ENCODE data around the gene GNAO1.

GNAO1 gene

DNA sequence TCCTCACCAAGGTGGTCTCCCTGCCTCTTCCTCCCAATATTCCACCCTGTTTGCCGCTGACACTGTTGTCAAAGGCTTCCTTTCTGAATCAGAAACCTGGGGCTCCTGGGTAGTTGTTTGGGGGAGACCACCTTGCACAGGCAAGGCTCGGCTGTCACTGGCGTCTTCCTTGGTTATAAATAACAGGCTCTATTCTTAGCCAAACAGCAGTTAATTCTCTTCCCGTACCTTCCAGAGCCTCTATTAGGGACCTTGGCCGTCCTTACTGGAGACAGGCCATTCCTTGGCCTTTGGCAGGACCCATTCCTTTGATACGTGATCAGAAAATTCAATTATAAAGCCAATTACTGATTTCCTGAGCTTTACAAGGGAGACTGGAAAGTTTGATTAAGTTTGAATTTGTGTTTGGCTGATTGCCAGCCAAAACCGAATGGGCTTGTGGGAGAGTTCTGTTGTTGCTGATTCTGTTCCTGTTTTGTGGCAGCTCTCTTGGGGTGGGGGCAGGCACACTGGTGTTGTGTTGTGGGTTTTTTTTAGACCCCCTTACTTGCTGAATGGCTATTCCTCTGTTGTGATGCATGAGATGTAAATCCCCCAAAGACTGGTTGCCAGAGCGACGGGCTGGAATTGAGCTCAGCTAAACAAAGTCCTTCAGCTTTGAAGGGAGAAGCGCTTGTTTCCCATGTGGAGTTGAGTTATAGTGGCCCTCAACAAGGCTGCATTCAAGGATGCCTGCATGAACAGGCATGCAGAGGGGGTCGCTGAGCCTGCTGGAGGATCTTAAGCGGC is 104.6 kb downstream of the GNAO1 start:
- DNase-seq: no peak

GRCh38 chr16:56297684-56298083 is 106.4 kb downstream of the GNAO1 start:
- DNase-seq: no peak

DNA sequence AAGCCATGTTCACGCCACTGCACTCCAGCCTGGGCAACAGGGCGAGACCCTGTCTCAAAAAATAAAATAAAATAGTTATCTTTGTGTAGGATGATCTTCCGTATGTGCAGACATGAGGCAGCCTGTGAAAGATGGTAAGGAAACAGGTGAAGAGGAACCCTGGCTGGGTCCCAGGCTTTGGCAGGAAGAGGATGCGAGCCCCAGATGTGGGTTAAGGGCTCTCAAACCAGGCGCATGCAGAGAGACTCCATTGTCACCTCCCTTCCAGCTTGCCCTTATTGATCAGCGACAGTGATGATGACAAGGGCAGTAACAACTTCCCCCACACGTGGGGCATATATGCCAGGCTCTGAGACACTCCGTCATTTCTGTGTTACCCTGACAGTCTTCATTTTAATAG is 106.8 kb downstream of the GNAO1 start:
- no peak for DNase-seq

- DNase-seq: no peak
Measured at GRCh38 chr16:56298948-56299596, 107.8 kb downstream of the GNAO1 start.

DNA sequence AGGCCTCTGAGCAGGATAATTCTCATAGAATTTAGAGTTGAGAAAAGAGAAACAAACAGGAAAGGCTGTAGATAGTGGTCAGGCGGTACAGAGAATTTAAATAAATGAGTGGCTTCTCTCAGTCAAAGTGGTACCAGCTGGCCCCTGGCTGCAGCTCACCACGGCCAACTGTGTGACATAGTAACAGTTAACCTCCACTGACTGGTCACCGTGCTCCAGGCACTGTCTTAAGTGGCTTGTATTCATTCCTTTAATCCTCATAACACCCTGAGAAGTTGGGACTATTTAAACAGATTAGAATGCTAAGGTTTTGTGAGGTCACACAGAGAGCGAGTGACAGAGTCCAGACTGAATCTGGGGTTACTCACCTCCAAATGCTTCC is 108.9 kb downstream of the GNAO1 start:
- DNase-seq: no peak

GRCh38 chr16:56300891-56301850 is 109.9 kb downstream of the GNAO1 start:
- no peak for DNase-seq

DNA sequence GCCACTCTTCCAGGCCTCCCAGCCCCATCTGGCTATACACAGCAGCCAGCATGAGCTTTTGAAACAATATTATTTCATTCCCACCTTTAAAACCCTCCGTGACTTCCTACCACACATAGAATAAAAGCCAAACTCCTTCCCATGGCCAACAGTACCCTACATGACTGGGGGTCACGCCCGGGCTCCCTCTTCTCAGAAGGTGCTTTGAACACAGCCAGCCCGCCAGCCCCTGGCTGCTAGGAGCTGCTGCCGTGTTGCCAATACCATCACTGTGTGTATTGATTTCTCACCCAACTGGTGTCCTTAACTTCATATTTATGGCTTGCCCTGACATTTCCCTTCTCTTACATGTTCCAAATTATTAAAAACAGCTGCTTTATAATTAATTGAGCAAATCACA is 111.2 kb downstream of the GNAO1 start:
- DNase-seq: no peak

- DNase-seq: no peak
Measured at GRCh38 chr16:56303066-56303715, 111.9 kb downstream of the GNAO1 start.

DNA sequence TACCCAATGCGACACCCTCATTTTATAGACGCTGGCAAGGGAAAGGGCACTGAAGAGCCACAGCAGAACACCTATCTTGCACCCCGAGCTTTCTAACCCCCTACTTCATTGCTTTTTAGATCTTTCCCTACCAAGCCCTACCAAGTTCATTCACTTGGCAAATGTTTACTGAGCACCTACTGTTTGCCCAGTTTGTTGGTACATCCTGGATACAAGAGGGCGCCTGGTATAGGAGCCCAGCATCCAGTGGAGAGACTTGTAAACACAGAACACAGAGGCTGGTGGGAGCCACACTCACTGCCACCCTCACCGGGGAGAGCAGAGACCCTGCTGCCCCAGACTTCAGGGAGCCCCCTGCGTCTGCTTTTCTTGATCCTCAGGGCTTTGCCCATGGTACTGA is 112.6 kb downstream of the GNAO1 start:
- DNase-seq: no peak

DNA sequence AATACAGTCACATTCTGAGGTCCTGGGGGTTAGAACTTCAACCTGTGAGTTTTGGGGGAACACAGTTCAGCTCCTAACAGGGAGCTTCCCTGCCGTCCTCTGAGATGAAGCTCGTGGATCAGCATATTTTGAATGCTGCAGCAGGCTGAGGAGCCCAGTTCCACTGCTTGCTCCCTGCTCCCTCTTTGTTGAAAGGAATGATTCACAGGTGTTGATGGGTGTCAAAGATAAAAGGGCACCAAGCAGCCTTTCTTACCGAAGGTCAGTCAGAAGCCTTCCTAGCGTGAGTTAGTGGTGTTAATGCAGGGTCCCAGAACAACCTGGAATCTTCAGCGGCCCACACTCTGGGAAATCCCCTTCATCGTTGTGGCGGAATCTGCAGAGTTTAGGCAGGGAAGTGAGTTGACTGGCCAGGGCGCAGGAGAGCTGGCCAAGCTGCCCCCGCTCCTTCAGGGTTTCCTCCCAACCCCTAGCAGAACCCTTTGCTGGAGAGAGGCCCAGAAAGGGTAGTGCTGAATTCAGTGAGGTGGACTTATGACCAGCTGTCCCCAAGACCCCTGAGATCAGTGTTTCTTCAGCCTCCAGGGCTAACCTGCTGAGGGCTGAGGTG is 114.8 kb downstream of the GNAO1 start:
- DNase-seq: no peak

- DNase-seq: no peak
Measured at GRCh38 chr16:56306690-56307533, 115.6 kb downstream of the GNAO1 start.

GRCh38 chr16:56307534-56307873 is 116.2 kb downstream of the GNAO1 start:
- no peak for DNase-seq

- DNase-seq: no peak
Measured at GRCh38 chr16:56309008-56309407, 117.7 kb downstream of the GNAO1 start.

GRCh38 chr16:56310690-56311089 is 119.4 kb downstream of the GNAO1 start:
- DNase-seq: no peak

DNA sequence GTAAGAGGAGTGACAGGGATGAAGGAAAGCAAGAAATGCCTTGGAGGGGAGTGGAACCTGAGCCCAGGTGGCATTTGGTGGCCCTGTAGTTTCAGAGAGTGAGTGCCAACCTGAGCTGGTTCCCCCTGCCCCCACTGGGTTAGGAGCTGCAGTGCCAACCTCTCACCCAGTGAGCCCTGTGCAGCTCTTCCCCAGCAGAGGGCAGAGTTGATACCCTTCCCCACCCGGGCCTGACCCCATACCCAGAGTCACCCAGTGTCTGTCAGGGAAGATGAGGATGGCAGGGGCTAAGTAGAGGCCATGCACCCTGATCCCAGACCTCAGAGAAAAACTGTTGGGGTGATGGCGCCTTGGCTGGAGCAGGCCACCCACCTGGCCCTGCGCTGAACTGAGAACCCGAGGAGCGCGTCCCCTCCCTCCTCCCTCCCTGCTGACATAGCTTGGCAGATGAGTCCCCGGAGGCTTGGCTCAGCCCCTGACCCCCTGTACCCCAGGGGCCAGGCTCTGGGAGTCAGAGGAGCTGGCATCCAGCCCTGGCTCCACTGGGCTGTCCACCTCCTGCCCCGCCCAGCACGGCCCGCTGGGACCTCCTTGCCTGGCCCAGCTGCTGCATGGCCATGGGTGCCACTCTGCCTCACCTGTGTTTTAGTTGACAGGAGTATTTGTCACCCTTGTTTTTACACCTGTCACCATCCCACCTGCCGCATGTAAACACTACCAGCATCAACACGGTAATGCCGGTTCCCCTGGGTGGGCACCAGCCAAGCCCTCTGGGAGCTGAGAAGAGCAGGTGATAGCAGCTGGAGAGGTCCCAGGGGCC is 120.1 kb downstream of the GNAO1 start:
- no peak for DNase-seq

GRCh38 chr16:56312028-56312300 is 120.7 kb downstream of the GNAO1 start:
- DNase-seq: no peak

GRCh38 chr16:56312556-56312955 is 121.3 kb downstream of the GNAO1 start:
- DNase-seq: no peak

DNA sequence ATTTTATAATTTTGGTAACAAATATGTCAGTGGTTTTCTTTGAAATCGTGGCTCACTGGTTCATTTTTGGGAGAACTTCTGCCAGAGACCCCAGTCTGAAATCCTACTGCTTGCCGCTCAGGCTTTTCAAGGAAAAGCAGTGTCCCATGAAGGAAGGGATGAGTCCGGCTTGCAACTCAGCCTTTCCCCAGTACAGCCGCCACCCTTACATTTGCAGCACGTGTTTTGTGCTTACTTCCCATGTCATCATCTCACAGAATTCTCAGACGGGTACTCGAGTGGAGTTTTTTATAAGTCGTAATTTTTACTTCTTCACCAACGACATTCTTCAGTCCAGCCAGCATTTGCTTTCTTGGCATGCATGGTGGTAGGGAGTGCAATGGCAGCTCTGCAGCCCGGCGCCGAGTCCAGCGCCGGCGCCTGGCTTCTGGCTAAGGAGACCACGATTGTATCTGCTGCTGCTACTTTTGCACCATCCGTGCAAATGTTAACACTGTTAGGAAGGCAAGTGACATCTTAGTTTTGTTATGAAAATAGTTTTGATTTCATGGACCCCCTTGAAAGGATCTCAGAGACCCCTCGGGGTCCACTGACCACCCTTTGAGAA is 123.1 kb downstream of the GNAO1 start:
- no peak for DNase-seq

GRCh38 chr16:56315955-56316354 is 124.7 kb downstream of the GNAO1 start:
- DNase-seq: no peak

- DNase-seq: no peak
Measured at GRCh38 chr16:56316545-56316944, 125.3 kb downstream of the GNAO1 start.
